Measurements from ENCODE around the gene NBPF15.
"Not testable (repeated sequence)": the region's sequence is repeated elsewhere in the genome, so short reads cannot be mapped to it uniquely, and the experiment has no call there.

- not testable (repeated sequence) for TF ChIP-seq CTCF, POLR2A (IDR thresholded peaks at IDR 0.05)
Observed at GRCh38 chr1:144442402-144442801, 19.1 kb downstream of the NBPF15 start.

Data from Peyer's patch (tissue), 4 donors.